Measurements from ENCODE around the gene C2CD2. TPM values are rescaled to one million over a fixed set of nuclear protein-coding genes. Genes with fewer than 3 reads are reported as not detected.

The C2CD2 gene
- total RNA-seq, 1 experiment from 2014 or later, result 14.5 TPM

DNA sequence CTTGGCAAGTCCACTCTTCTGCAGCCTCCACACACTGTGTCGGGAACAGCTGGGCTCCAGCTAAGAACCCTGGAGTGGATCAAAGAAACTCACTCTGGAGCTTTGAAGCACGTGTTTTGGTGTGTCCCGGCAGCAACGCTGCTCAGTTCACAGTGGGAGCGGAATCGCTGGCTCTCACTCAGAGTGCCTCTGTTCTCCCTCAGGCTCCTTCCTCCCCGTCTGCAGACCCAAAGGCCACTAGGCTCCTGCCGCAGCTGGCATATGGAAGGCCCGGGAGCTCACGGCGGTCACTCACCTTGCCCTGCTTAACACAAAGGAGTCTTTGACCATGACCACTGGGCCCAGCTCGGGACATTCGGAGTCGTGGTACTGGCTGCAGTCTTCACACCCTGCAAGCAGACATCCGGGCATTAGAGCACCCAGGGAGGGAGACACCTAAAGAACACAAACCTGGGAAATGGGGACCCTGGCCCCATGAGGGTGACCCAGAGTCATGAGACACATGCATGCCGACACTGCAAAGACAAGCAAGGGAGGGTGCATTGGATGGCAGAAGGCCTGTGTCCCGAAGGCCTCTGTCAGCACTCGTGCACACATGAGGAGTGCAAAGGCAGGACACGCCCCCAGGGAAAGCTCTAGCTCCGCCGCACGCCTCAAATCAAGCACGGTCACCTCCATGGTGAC, 94.4 kb downstream of the C2CD2 start:
- no peak overlapping the region for H3K4me3 ChIP-seq
- no peak for DNase-seq
- H3K36me3 ChIP-seq, result no peaks in the 10 kb centered on the region
- H3K9me3 ChIP-seq (replicated peaks), result no peaks in the 10 kb centered on the region
- H3K4me1 ChIP-seq, result no peaks in the 10 kb centered on the region
- no peaks in the 10 kb centered on the region for H3K27me3 ChIP-seq
- H3K27ac ChIP-seq, result no peak overlapping the region

DNA sequence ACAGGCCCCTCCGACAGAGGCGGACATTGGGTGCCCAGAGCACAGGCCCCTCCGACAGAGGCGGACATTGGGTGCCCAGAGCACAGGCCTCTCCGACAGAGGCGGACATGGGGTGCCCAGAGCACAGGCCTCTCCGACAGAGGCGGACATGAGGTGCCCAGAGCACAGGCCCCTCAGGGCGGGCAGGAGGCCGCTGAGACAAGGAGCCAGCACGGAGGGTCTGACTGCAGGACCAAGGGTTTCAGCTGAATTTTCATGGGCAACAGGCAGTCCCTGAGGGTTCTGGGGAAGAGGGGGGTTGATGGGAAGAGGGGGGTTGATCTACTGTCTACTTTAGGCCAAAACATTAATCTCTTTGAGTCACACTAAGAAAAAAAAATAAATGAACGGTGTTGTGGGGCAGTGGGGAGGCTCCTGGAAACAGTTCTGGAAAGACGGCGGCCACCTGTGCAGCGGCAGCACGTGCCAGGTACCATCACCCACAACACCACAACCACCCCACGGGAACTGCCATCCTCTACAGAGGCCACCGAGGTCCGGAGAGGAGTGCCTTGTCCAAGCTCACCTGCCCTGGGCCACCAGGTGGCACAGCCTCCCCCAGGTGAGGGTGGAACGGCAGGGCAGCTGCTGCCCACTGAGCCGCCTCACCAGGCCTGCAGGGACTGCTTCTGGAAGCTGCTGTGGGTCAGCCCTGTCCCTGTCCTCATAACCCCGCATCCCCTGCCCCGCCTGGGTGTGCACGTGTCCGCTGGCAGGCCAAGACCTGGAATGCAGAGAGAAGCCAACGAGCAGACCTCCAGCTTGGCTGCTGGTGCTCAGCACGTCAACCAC, 95.1 kb downstream of the C2CD2 start:
- no peak for DNase-seq
- no peak overlapping the region for H3K4me3 ChIP-seq
- no peaks in the 10 kb centered on the region for H3K4me1 ChIP-seq
- H3K27me3 ChIP-seq, result no peaks in the 10 kb centered on the region
- no peaks in the 10 kb centered on the region for H3K9me3 ChIP-seq (replicated peaks)
- no peak overlapping the region for H3K27ac ChIP-seq
- no peaks in the 10 kb centered on the region; the same call in 1 of the 2 replicates for H3K36me3 ChIP-seq

DNA sequence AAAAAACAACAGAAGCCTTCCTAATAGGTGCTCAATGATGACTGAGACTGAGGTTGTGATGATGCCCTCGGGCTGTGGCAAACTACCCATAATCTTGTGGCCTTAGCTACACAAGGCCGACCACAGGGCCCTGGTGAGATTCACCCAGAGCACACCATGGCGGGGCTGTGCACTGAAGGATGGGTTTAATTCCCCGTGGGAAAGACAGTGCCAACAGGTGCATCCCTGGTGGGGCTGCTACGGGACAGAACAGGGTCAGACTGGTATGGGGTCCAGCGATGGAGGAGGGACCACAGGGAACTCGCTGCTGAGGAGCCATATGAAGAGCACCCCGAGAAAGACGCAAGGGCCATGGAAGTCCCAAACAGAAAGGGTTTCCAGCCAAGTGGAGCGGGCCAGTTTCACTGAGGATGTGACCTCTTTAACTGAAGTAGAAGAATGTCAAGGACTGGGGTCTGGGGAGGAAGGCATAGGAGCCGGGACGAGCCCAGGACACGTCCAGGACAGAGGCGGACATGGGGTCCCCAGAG, 96.0 kb downstream of the C2CD2 start:
- no peaks in the 10 kb centered on the region for H3K9me3 ChIP-seq (replicated peaks)
- no peaks in the 10 kb centered on the region for H3K27me3 ChIP-seq
- no peak overlapping the region for H3K4me3 ChIP-seq
- H3K4me1 ChIP-seq, result no peaks in the 10 kb centered on the region
- no peaks in the 10 kb centered on the region; the same call in 1 of the 2 replicates for H3K36me3 ChIP-seq
- no peak for DNase-seq
- no peak overlapping the region for H3K27ac ChIP-seq

DNA sequence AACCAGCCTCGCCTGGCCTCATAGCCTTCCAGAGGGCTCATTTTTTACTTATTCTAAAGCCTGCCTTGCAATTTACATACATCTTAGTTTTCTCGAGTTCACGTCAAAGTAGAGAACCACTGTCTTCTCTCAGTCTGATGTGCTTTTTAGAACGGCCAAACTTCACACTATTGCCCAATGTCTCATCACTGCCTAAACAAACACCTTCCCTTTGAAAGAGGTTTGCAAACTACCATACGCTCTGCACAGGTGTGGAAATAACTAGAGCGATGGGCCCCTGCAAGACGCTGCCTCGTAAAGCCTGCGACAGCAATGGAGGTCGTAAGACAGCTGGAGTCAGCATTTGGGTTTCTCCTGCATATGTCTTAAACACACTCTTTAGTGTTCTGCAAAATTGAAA, 97.2 kb downstream of the C2CD2 start:
- H3K27me3 ChIP-seq, result no peaks in the 10 kb centered on the region
- no peak overlapping the region for H3K27ac ChIP-seq
- H3K4me1 ChIP-seq, result no peaks in the 10 kb centered on the region
- no peak for DNase-seq
- H3K36me3 ChIP-seq, result peaks cover 3% of the 10 kb centered on the region; the same call in 1 of the 2 replicates
- no peaks in the 10 kb centered on the region for H3K9me3 ChIP-seq (replicated peaks)
- H3K4me3 ChIP-seq, result no peak overlapping the region

DNA sequence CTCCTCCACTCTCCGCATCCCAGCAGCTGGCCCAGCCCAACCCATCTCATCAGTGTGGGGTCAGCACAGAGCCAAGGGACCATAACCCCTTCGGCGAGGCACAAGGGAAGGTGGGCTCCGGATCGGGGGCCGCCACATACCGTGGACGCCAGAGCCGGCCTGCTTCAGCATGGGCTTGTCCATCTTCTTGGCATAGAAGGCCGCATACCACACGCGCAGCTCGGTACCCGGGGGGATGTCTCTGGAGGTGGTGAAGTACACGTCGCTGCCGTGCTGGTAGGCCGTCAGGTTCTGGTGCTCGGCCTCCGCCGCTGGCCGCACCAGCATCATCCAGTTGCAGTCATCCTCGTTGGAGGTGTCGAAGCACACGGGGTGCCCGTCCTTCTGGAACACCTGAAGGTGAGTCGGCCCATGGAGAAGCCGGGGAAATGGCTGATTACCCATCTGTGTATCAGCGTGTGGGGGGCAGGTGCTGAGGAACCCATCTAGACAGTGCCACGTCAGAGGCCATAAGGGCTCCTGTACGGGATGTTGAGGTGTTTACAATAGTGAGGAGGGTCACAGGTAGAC, 99.3 kb downstream of the C2CD2 start:
- Histone ChIP-seq H3K27me3 (no peaks in the 10 kb centered on the region), H3K4me1 (no peaks in the 10 kb centered on the region), H3K27ac (no peak overlapping the region), H3K9me3 (replicated peaks) (no peaks in the 10 kb centered on the region), H3K36me3 (peaks cover 6% of the 10 kb centered on the region), H3K4me3 (no peak overlapping the region)
- no peak for DNase-seq

DNA sequence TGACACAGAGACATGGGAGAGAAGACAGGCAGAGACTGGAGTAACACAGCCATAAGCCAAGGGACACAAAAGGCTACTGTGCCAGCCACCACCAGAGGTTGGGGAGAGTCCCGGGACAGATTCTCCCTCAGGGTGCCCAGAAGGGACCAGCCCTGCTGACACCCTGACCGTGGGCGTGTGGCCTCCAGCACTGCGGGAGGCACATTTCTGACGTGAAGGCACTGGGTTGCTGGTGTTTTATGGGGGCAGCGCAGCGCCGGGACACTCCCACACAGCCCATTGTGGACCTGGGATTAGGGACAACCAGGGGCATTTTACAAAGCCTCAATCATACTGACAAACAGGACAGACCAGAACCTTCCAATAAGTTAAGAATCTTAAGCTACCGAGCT, 100.9 kb downstream of the C2CD2 start:
- H3K36me3 ChIP-seq, result peaks cover 6% of the 10 kb centered on the region
- no peak for DNase-seq
- no peaks in the 10 kb centered on the region for H3K9me3 ChIP-seq (replicated peaks)
- H3K4me1 ChIP-seq, result no peaks in the 10 kb centered on the region
- no peak overlapping the region for H3K27ac ChIP-seq
- H3K27me3 ChIP-seq, result no peaks in the 10 kb centered on the region
- no peak overlapping the region for H3K4me3 ChIP-seq

DNA sequence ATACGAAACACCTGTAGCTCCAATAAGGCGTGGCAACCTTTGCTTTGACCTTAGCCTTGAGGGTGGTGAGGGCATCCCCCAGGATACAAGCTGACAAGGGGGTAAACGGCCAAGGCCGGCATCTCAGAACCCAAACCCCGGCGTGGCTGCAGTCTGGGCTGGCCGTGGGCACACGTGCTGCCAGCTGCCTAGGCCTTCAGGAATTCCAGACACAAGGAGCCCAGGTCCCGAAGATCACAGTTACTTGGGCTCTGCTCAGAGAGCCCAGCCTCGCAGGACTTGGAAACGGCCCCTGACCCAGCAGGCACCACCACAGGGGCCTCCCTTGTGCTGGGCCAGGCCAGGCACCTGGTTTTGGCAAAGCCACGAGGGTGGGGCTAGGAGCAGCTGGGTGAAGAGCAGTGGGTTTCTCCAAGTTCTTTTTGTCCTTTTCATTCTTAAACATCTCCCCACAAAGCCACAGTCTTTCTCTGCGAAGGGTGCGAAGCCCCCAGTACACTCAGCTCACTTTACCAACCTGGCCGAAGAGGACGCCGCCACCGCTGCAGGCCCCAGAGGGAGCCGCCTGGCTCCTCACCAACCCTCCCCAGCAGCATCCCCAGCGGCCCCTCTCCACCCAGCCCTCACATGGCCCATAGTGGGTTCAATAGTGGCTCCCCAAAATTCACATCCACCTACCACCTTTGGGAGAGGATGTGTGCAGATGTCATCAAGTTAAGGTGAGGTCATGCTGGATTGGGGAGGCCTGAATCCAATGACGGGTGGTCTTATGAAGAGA, 101.5 kb downstream of the C2CD2 start:
- Histone ChIP-seq H3K27ac (no peak overlapping the region), H3K36me3 (peaks cover 6% of the 10 kb centered on the region), H3K9me3 (replicated peaks) (no peaks in the 10 kb centered on the region), H3K27me3 (no peaks in the 10 kb centered on the region), H3K4me1 (no peaks in the 10 kb centered on the region), H3K4me3 (no peak overlapping the region)
- no peak for DNase-seq

DNA sequence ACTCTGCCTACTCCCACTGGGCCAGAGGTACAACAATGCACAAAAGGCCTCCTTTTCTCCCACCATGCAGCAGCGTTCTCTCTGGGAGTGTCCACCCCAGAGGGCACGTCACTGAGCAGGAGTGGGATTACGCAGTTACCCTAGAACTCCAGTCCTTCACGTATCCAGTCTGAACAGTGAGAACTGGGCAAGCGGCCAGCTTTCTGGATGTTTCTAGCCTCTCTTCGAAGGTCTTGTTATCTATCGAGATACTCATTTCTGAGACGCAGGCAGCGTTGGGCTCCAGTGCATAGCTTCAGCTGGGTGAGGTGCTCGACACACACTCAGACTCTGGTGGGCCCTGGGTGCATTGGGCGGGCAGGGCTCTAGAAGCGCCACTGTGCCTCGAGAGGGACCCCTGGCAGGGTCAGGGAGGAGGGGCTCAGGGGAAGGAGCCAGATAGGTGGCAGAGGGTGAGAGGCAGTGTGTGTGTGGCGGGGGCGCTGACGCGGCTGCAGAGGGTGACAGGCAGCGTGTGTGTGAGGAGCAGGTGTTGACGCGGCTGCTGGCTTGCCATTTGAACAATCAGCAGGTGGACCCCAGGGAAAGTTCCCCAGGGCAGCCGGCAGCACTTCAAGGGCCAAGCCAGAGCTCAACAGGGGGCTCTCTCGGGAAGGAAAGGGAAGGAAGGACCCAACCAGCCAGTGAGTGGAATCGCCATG, 102.6 kb downstream of the C2CD2 start:
- H3K4me3 ChIP-seq, result no peak overlapping the region
- peaks cover 6% of the 10 kb centered on the region for H3K36me3 ChIP-seq
- DNase-seq, result no peak
- no peaks in the 10 kb centered on the region for H3K27me3 ChIP-seq
- H3K27ac ChIP-seq, result no peak overlapping the region
- no peaks in the 10 kb centered on the region for H3K4me1 ChIP-seq
- H3K9me3 ChIP-seq (replicated peaks), result no peaks in the 10 kb centered on the region

DNA sequence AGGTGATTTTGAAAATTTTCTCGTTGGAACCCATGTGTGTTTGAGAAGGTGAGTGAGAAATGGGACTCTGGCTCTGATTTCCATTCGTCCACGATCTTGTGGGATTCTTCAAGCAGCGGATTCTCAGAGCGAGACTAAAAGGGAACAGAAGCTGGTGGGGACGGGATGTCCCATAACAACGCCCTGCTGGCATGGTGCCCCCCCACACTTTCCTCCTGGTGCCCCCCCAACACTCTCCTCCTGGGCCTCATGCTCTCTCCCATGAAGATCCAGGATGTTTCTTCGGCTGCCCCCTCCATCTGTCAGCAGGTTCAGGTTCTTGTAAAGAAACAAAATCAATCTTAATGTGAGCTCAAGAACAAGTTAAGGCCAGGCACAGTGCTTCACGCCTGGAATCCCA, 103.7 kb downstream of the C2CD2 start:
- no peak for DNase-seq
- H3K4me3 ChIP-seq, result no peak overlapping the region
- peaks cover 6% of the 10 kb centered on the region for H3K36me3 ChIP-seq
- no peaks in the 10 kb centered on the region for H3K9me3 ChIP-seq (replicated peaks)
- no peaks in the 10 kb centered on the region for H3K27me3 ChIP-seq
- no peaks in the 10 kb centered on the region for H3K4me1 ChIP-seq
- no peak overlapping the region for H3K27ac ChIP-seq

DNA sequence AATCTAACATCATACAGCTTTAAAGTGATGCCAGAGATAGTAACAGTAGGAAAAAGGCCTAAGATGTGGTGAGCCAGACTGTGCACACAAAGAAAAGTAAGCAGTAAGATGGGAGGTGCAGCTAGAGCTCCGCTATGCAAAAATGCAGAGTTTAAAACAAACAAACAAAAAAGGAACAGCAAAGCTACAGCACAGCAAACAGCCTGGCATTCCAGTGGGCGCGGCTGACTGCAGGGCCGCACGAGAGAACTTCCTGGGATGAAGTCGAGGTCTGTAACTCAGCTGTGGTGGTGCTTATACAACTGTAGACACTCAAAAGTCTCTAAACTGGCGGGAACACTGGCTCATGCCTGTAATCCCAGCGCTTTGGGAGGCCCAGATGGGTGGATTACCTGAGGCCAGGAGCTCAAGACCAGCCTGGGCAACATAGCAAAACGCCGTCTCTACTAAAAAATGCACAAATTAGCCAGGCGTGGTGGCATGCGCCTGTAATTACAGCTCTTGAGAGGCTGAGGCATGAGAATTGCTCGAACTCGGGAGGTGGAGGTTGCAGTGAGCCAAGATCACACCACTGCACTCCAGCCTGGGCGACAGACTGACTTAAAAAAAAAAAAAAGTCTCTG, 104.7 kb downstream of the C2CD2 start:
- Histone ChIP-seq H3K36me3 (peaks cover 6% of the 10 kb centered on the region), H3K9me3 (replicated peaks) (no peaks in the 10 kb centered on the region), H3K27ac (no peak overlapping the region), H3K27me3 (no peaks in the 10 kb centered on the region), H3K4me1 (no peaks in the 10 kb centered on the region), H3K4me3 (no peak overlapping the region)
- no peak for DNase-seq

DNA sequence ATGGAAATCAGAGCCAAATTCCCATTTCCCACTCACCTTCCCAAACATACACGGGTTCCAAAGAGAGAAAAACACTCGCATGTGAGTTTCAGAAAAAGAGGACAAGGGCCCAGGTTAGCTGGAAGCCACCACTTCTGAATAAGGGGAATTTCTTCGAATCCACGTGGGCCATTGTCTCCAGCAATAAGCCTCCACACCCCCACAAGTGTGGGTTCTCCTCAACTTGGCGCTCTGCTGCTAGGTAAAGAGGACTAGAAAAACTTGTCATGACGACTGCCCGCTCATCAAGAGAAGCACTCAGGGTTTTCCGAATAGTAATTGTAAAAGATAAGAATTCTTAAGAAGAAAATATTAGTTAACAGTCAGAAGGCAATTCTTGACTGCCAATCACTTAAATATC, 105.3 kb downstream of the C2CD2 start:
- no peak overlapping the region for H3K4me3 ChIP-seq
- no peaks in the 10 kb centered on the region for H3K27me3 ChIP-seq
- peaks cover 6% of the 10 kb centered on the region for H3K36me3 ChIP-seq
- no peak overlapping the region for H3K27ac ChIP-seq
- DNase-seq, result no peak
- H3K9me3 ChIP-seq (replicated peaks), result no peaks in the 10 kb centered on the region
- no peaks in the 10 kb centered on the region for H3K4me1 ChIP-seq

DNA sequence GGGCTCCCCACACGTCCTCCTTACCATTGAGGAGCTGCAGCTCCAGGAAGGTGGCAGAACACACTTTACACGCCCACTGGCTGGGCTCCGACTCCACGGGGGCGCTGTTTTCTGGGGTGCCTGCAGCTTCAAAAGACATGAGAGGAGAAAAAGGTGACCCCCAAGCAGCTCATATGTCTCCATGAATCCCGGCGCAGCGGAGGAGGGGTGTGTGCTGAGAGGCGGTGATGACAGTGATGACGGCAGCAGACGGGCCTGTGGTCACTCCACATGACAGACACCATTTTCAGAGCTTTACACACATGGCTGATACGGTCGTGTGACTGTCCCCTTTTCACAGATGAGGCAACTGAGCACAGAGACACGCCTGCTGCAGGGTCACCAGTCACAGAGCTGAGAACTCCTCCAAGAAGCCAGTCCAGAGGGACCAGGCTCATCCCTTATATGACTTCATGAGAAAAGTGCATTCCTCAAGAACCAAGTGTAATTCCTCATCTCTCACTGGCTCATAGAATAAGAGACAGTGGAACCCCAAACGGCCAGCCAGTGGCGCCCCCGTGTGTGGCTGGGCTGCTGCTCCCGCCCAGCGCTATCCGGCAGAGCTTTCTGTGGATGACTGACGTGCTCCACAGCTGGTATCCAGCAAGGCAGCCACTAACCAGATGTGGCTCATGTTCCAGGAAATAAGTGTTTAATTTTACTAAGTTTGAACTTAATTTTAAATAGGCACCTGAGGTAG, 106.6 kb downstream of the C2CD2 start:
- H3K27me3 ChIP-seq, result no peaks in the 10 kb centered on the region
- H3K4me3 ChIP-seq, result no peak overlapping the region
- DNase-seq, result peak in 1 of 2 experiments; percentile 9
- H3K36me3 ChIP-seq, result peaks cover 3% of the 10 kb centered on the region
- no peaks in the 10 kb centered on the region for H3K4me1 ChIP-seq
- no peaks in the 10 kb centered on the region for H3K9me3 ChIP-seq (replicated peaks)
- no peak overlapping the region for H3K27ac ChIP-seq

DNA sequence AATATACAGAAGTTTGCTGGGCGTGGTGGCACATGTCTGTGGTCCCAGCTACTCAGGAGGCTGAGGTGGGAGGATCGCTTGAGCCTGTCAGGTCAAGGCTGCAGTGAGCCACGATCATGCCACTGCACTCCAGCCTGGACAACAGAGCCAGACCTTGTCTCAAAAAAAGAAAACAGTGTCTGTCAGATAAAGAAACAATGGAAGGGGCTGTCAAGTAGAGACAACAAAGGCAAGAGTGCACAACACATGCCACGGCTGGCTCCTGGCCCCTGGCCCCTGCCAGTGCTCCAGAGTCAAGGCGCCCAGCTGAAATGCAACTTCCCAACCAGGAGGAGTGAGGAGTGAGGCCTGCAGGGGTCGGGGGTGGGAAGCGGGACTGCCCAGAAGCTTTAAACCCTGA, 107.3 kb downstream of the C2CD2 start:
- H3K36me3 ChIP-seq, result peaks cover 3% of the 10 kb centered on the region
- H3K4me1 ChIP-seq, result no peaks in the 10 kb centered on the region
- no peak for DNase-seq
- H3K4me3 ChIP-seq, result no peak overlapping the region
- H3K27ac ChIP-seq, result no peak overlapping the region
- no peaks in the 10 kb centered on the region for H3K27me3 ChIP-seq
- no peaks in the 10 kb centered on the region for H3K9me3 ChIP-seq (replicated peaks)

All from SJCRH30 (cell line).